Ishikawa (cell line): ENCODE results near the gene PLPP4.

Experiments
- CEBPB ChIP-seq: IDR thresholded peaks from 2 replicates; pipeline ENCODE4 v1.6.1; 2012
- CREB1 ChIP-seq: IDR thresholded peaks from 2 replicates; pipeline ENCODE4 v1.6.1; 2012; ENCODE audit warnings: low read depth
- EGR1 ChIP-seq: IDR thresholded peaks from 2 replicates; pipeline ENCODE4 v1.6.1; 2012
- EP300 ChIP-seq: IDR thresholded peaks from 2 replicates; pipeline ENCODE4 v1.6.1; 2012; ENCODE audit warnings: borderline replicate concordance
- FOXM1 ChIP-seq: IDR thresholded peaks from 2 replicates; pipeline ENCODE4 v1.6.1; 2012; ENCODE audit warnings: low read depth, borderline replicate concordance
- MAX ChIP-seq: IDR thresholded peaks from 2 replicates; pipeline ENCODE4 v1.6.1; 2012
- NFIC ChIP-seq: IDR thresholded peaks from 2 replicates; pipeline ENCODE4 v1.6.1; 2012
- RAD21 ChIP-seq: IDR thresholded peaks from 2 replicates; pipeline ENCODE4 v1.6.1; 2012; ENCODE audit warnings: low read depth
- REST ChIP-seq: IDR thresholded peaks from 2 replicates; pipeline ENCODE4 v1.6.1; 2012; ENCODE audit warnings: low read depth, mild to moderate bottlenecking
- TAF1 ChIP-seq: IDR thresholded peaks from 2 replicates; pipeline ENCODE4 v1.6.1; 2012; ENCODE audit warnings: low read depth, mild to moderate bottlenecking
- TCF12 ChIP-seq: IDR thresholded peaks from 2 replicates; pipeline ENCODE4 v1.6.1; 2012; ENCODE audit warnings: low read depth
- TEAD4 ChIP-seq: IDR thresholded peaks from 2 replicates; pipeline ENCODE4 v1.6.1; 2012
- USF1 ChIP-seq: IDR thresholded peaks from 2 replicates; pipeline ENCODE4 v1.6.1; 2012
- YY1 ChIP-seq: IDR thresholded peaks from 2 replicates; pipeline ENCODE4 v1.6.1; 2012; ENCODE audit warnings: low read depth
- ZBTB7A ChIP-seq: IDR thresholded peaks from 2 replicates; pipeline ENCODE4 v1.6.1; 2012; ENCODE audit warnings: low read depth

PLPP4 gene

GRCh38 chr10:120553911-120554310 lies 96.9 kb downstream of the PLPP4 start:
- TF ChIP-seq USF1: no peak
- no peak for TF ChIP-seq ZBTB7A
- TF ChIP-seq RAD21: no peak
- TF ChIP-seq TCF12: no peak

GRCh38 chr10:120555436-120555835 lies 98.4 kb downstream of the PLPP4 start:
- TF ChIP-seq EGR1 (no peak), NFIC (no peak), MAX (no peak), CEBPB (no peak), ZBTB7A (no peak), USF1 (no peak), REST (no peak), CREB1 (no peak), TEAD4 (no peak), FOXM1 (no peak), TCF12 (no peak), YY1 (no peak), TAF1 (no peak), RAD21 (no peak), EP300 (no peak)

GRCh38 chr10:120555842-120556532 lies 99.0 kb downstream of the PLPP4 start:
- no peak for TF ChIP-seq CREB1
- no peak for TF ChIP-seq NFIC
- TF ChIP-seq YY1: no peak
- no peak for TF ChIP-seq TAF1
- no peak for TF ChIP-seq TCF12
- TF ChIP-seq USF1: no peak
- no peak for TF ChIP-seq TEAD4
- TF ChIP-seq CEBPB: no peak
- no peak for TF ChIP-seq RAD21
- no peak for TF ChIP-seq REST
- TF ChIP-seq ZBTB7A: no peak
- no peak for TF ChIP-seq EP300
- TF ChIP-seq FOXM1: no peak
- TF ChIP-seq MAX: no peak

- no peak for TF ChIP-seq TAF1
- TF ChIP-seq FOXM1: no peak
- TF ChIP-seq EGR1: no peak
- no peak for TF ChIP-seq TEAD4
- no peak for TF ChIP-seq RAD21
- no peak for TF ChIP-seq CEBPB
- no peak for TF ChIP-seq USF1
- TF ChIP-seq CREB1: no peak
- TF ChIP-seq ZBTB7A: no peak
Measured at GRCh38 chr10:120557311-120557710, 100.3 kb downstream of the PLPP4 start.

- no peak for TF ChIP-seq TEAD4
- no peak for TF ChIP-seq CREB1
- no peak for TF ChIP-seq ZBTB7A
- no peak for TF ChIP-seq TCF12
- no peak for TF ChIP-seq YY1
- no peak for TF ChIP-seq USF1
- TF ChIP-seq REST: no peak
- TF ChIP-seq CEBPB: no peak
- TF ChIP-seq TAF1: no peak
- no peak for TF ChIP-seq EGR1
- no peak for TF ChIP-seq EP300
Measured at GRCh38 chr10:120559800-120560199, 102.8 kb downstream of the PLPP4 start.
